GM10266 (cell line): ENCODE measurements around the gene ADAMTSL1.

Source experiments
- DNase-seq: peaks from one replicate; pipeline ENCODE4 v3.0.0; 2012; ENCODE audit errors: extremely low spot score
- CTCF ChIP-seq: IDR thresholded peaks from 2 replicates; pipeline ENCODE4 v1.5.1; 2012; ENCODE audit warnings: mild to moderate bottlenecking, low read depth; ENCODE audit not compliant: control insufficient read depth, insufficient read depth; ENCODE audit errors: missing control alignments

The ADAMTSL1 gene

GRCh38 chr9:18881758-18882157 lies 407.8 kb downstream of the ADAMTSL1 start:
- TF ChIP-seq CTCF = no peak
- DNase-seq = no peak

- no peak for TF ChIP-seq CTCF
- DNase-seq = no peak
These were observed 413.6 kb downstream of the ADAMTSL1 start for GRCh38 chr9:18887546-18887945.

- DNase-seq = no peak
- no peak for TF ChIP-seq CTCF
These were observed 414.3 kb downstream of the ADAMTSL1 start for GRCh38 chr9:18888290-18888689.

GRCh38 chr9:18889550-18889949 lies 415.6 kb downstream of the ADAMTSL1 start:
- no peak for DNase-seq
- no peak for TF ChIP-seq CTCF

GRCh38 chr9:18890372-18890771 lies 416.4 kb downstream of the ADAMTSL1 start:
- no peak for DNase-seq
- no peak for TF ChIP-seq CTCF

- TF ChIP-seq CTCF = no peak
- no peak for DNase-seq
These were observed 418.2 kb downstream of the ADAMTSL1 start for GRCh38 chr9:18891946-18892670.

GRCh38 chr9:18893046-18893445 lies 419.1 kb downstream of the ADAMTSL1 start:
- no peak for DNase-seq
- TF ChIP-seq CTCF = no peak
